SH-SY5Y (cell line): ENCODE results near the gene TRIM37.

Experiments
- GATA2 ChIP-seq: IDR thresholded peaks from 2 replicates; pipeline ENCODE4 v1.6.1; 2011; ENCODE audit warnings: mild to moderate bottlenecking, low read depth, low read length
- GATA3 ChIP-seq: IDR thresholded peaks from 2 replicates; pipeline ENCODE4 v1.6.1; 2011; ENCODE audit warnings: low read depth, mild to moderate bottlenecking, low read length, moderate library complexity

GRCh38 chr17:59131131-59131530 lies 24.5 kb upstream of the TRIM37 start:
- TF ChIP-seq GATA2 (no peak), GATA3 (no peak)
